Measurements from ENCODE around the gene RRP1B. TPM values are rescaled to one million over a fixed set of nuclear protein-coding genes. Genes with fewer than 3 reads are reported as not detected.
"Not testable (repeated sequence)": the region's sequence is repeated elsewhere in the genome, so short reads cannot be mapped to it uniquely, and the experiment has no call there.

The RRP1B gene
- total RNA-seq, 1 donor, result 14.0 TPM

- Histone ChIP-seq H3K4me3 (ENCODE audit: low read length) (no peak overlapping the region), H3K9me3 (ENCODE audit: low read depth, low read length) (no peaks in the 10 kb centered on the region), H3K27me3 (ENCODE audit: insufficient read depth, low read length) (no peaks in the 10 kb centered on the region), H3K4me1 (ENCODE audit: insufficient read depth, low read length) (no peaks in the 10 kb centered on the region)
Measured at GRCh38 chr21:43632373-43632905, 26.9 kb upstream of the RRP1B start.

- Histone ChIP-seq H3K4me1 (ENCODE audit: insufficient read depth, low read length) (no peaks in the 10 kb centered on the region), H3K4me3 (ENCODE audit: low read length) (no peak overlapping the region), H3K9me3 (ENCODE audit: low read depth, low read length) (no peaks in the 10 kb centered on the region), H3K27me3 (ENCODE audit: insufficient read depth, low read length) (no peaks in the 10 kb centered on the region)
Measured at GRCh38 chr21:43634618-43635017, 24.7 kb upstream of the RRP1B start.

- Histone ChIP-seq H3K27me3 (ENCODE audit: insufficient read depth, low read length) (no peaks in the 10 kb centered on the region), H3K4me3 (ENCODE audit: low read length) (no peak overlapping the region), H3K9me3 (ENCODE audit: low read depth, low read length) (no peaks in the 10 kb centered on the region), H3K4me1 (ENCODE audit: insufficient read depth, low read length) (peaks cover 5% of the 10 kb centered on the region)
Measured at GRCh38 chr21:43635436-43635835, 23.9 kb upstream of the RRP1B start.

GRCh38 chr21:43637530-43638158 is 21.7 kb upstream of the RRP1B start:
- Histone ChIP-seq H3K9me3 (ENCODE audit: low read depth, low read length) (no peaks in the 10 kb centered on the region), H3K4me3 (ENCODE audit: low read length) (no peak overlapping the region), H3K27me3 (ENCODE audit: insufficient read depth, low read length) (no peaks in the 10 kb centered on the region), H3K4me1 (ENCODE audit: insufficient read depth, low read length) (peaks cover 5% of the 10 kb centered on the region)

GRCh38 chr21:43639470-43640353 is 19.6 kb upstream of the RRP1B start:
- H3K4me3 ChIP-seq (ENCODE audit: low read length), result no peak overlapping the region

GRCh38 chr21:43640400-43640799 is 19.0 kb upstream of the RRP1B start:
- Histone ChIP-seq H3K9me3 (ENCODE audit: low read depth, low read length) (no peaks in the 10 kb centered on the region), H3K27me3 (ENCODE audit: insufficient read depth, low read length) (no peaks in the 10 kb centered on the region), H3K4me1 (ENCODE audit: insufficient read depth, low read length) (peaks cover 10% of the 10 kb centered on the region), H3K4me3 (ENCODE audit: low read length) (no peak overlapping the region)

More at GRCh38 chr21:43639470-43640353, 19.6 kb upstream of the RRP1B start:
- Histone ChIP-seq H3K4me1 (ENCODE audit: insufficient read depth, low read length) (peaks cover 5% of the 10 kb centered on the region), H3K27me3 (ENCODE audit: insufficient read depth, low read length) (no peaks in the 10 kb centered on the region), H3K9me3 (ENCODE audit: low read depth, low read length) (no peaks in the 10 kb centered on the region)

- H3K27me3 ChIP-seq (ENCODE audit: insufficient read depth, low read length), result no peaks in the 10 kb centered on the region
- H3K9me3 ChIP-seq (ENCODE audit: low read depth, low read length), result no peaks in the 10 kb centered on the region
- H3K4me1 ChIP-seq (ENCODE audit: insufficient read depth, low read length), result peaks cover 21% of the 10 kb centered on the region
- no peak overlapping the region for H3K4me3 ChIP-seq (ENCODE audit: low read length)
Measured at GRCh38 chr21:43643193-43643592, 16.2 kb upstream of the RRP1B start.

- Histone ChIP-seq H3K27me3 (ENCODE audit: insufficient read depth, low read length) (no peaks in the 10 kb centered on the region), H3K9me3 (ENCODE audit: low read depth, low read length) (no peaks in the 10 kb centered on the region), H3K4me1 (ENCODE audit: insufficient read depth, low read length) (peaks cover 21% of the 10 kb centered on the region), H3K4me3 (ENCODE audit: low read length) (no peak overlapping the region)
Measured at GRCh38 chr21:43644071-43644470, 15.3 kb upstream of the RRP1B start.

GRCh38 chr21:43644609-43645008 is 14.8 kb upstream of the RRP1B start:
- no peaks in the 10 kb centered on the region for H3K9me3 ChIP-seq (ENCODE audit: low read depth, low read length)
- H3K4me1 ChIP-seq (ENCODE audit: insufficient read depth, low read length), result peaks cover 21% of the 10 kb centered on the region
- H3K27me3 ChIP-seq (ENCODE audit: insufficient read depth, low read length), result no peaks in the 10 kb centered on the region
- no peak overlapping the region for H3K4me3 ChIP-seq (ENCODE audit: low read length)

GRCh38 chr21:43645136-43645891 is 14.0 kb upstream of the RRP1B start:
- no peaks in the 10 kb centered on the region for H3K27me3 ChIP-seq (ENCODE audit: insufficient read depth, low read length)
- H3K4me1 ChIP-seq (ENCODE audit: insufficient read depth, low read length), result peaks cover 16% of the 10 kb centered on the region
- no peak overlapping the region for H3K4me3 ChIP-seq (ENCODE audit: low read length)
- no peaks in the 10 kb centered on the region for H3K9me3 ChIP-seq (ENCODE audit: low read depth, low read length)

GRCh38 chr21:43645976-43646375 is 13.4 kb upstream of the RRP1B start:
- no peak overlapping the region for H3K4me3 ChIP-seq (ENCODE audit: low read length)
- no peaks in the 10 kb centered on the region for H3K9me3 ChIP-seq (ENCODE audit: low read depth, low read length)
- no peaks in the 10 kb centered on the region for H3K27me3 ChIP-seq (ENCODE audit: insufficient read depth, low read length)
- H3K4me1 ChIP-seq (ENCODE audit: insufficient read depth, low read length), result peaks cover 16% of the 10 kb centered on the region

GRCh38 chr21:43646550-43647260 is 12.7 kb upstream of the RRP1B start:
- Histone ChIP-seq H3K4me1 (ENCODE audit: insufficient read depth, low read length) (peaks cover 16% of the 10 kb centered on the region), H3K4me3 (ENCODE audit: low read length) (no peak overlapping the region), H3K9me3 (ENCODE audit: low read depth, low read length) (no peaks in the 10 kb centered on the region), H3K27me3 (ENCODE audit: insufficient read depth, low read length) (no peaks in the 10 kb centered on the region)

GRCh38 chr21:43648171-43648570 is 11.2 kb upstream of the RRP1B start:
- Histone ChIP-seq H3K27me3 (ENCODE audit: insufficient read depth, low read length) (no peaks in the 10 kb centered on the region), H3K9me3 (ENCODE audit: low read depth, low read length) (no peaks in the 10 kb centered on the region), H3K4me3 (ENCODE audit: low read length) (no peak overlapping the region), H3K4me1 (ENCODE audit: insufficient read depth, low read length) (peaks cover 16% of the 10 kb centered on the region)

GRCh38 chr21:43651926-43652325 is 7.4 kb upstream of the RRP1B start:
- not testable (repeated sequence) for H3K27me3 ChIP-seq (ENCODE audit: insufficient read depth, low read length); H3K9me3 ChIP-seq (ENCODE audit: low read depth, low read length); H3K4me1 ChIP-seq (ENCODE audit: insufficient read depth, low read length); H3K4me3 ChIP-seq (ENCODE audit: low read length)
